Activated naive CD4-positive, alpha-beta T cell treated with anti-CD3 and anti-CD28 coated beads, Interleukin-2, amount 50 U/mL, for 72 hours (primary cell): ENCODE results near the gene MFSD6L. TPM values are rescaled to one million over a fixed set of nuclear protein-coding genes. Genes with fewer than 3 reads are reported as not detected.

Source experiments
- ATAC-seq, 2 donors: fragments of 150-1000 bp; cut with Tn5 transposase; 2 replicates each; pipeline ENCODE4 v1.10.0; 2021; ENCODE audit warnings: mild to moderate bottlenecking in 2 of 2, moderate library complexity in 2 of 2
- DNase-seq, 2 donors: peaks; one replicate each; pipeline ENCODE4 v3.0.0; 2021 to 2022; ENCODE audit warnings: low spot score in 2 of 2
- H3K27ac Mint-ChIP-seq, 2 donors: one replicate each; pipeline ENCODE4 v1.8.0; 2022; ENCODE audit warnings: mild to moderate bottlenecking in 2 of 2, mixed read lengths in 2 of 2
- H3K36me3 Mint-ChIP-seq, 2 donors: one replicate each; pipeline ENCODE4 v1.8.0; 2022; ENCODE audit warnings: mixed read lengths in 2 of 2
- H3K9me3 Mint-ChIP-seq, 2 donors: one replicate each; pipeline ENCODE4 v1.8.0; 2022; ENCODE audit warnings: mixed read lengths in 2 of 2
- total RNA-seq, 2 donors: library from RNA; stranded (reverse); gene quantifications; one replicate each; pipeline ENCODE4 v1.2.3, GENCODE V29; 2022

MFSD6L gene
- total RNA-seq, 2 donors from 2014 or later, result 0.16 to 0.62 TPM

DNA sequence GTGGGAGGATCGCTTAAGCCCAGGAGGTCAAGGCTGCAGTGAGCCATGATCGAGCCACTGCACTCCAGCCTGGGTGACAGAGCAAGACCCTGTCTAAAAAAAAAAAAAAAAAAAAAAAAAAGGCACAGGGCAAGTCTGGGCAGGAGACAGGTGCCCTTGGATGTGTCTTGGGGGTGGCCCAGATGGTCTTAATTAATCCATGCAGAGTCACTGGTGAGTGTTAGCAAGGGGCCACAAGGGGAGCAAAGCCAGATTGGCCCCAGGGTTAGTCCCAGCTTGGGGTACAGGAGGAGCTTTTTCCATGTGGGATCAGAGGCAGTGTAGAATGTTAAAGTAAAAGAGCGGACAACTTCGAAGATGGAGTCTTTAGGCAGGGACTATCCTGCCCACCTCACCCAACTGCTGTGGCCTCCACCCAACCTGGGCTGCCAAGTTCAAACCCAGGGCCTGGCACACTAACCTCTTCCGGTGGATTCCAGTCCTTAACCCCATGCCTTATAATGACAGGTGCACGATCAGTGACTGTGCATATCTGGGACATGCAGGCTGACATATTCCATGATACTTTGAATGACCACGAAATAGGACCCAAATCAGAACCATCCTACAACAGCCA, 32.2 kb upstream of the MFSD6L start:
- H3K36me3 Mint-ChIP-seq, result no peaks in the 10 kb centered on the region
- no peaks in the 10 kb centered on the region for H3K9me3 Mint-ChIP-seq
- no peak for ATAC-seq
- no peak overlapping the region for H3K27ac Mint-ChIP-seq
- DNase-seq, result no peak

DNA sequence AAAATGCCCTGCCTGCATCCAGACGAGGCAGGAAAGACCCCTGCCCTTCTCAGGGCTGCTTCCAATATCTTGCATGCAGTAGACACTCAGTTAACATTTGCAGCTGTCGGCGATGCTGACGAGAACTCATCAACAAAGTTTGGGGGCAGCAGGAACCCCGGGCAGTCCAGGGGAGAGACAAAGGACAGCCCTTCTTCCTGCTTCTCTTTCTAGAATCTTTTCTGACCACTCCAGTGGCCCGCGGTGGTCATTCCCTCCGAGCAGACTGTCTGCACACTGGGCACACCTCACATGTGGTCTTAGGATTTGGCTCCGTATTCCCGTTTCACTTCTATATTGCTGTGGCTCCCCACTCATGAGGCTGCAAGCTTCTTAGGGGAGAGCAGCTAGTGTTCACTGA, 31.0 kb upstream of the MFSD6L start:
- H3K27ac Mint-ChIP-seq, result no peak overlapping the region
- ATAC-seq (no peak), DNase-seq (no peak)
- no peaks in the 10 kb centered on the region for H3K36me3 Mint-ChIP-seq
- no peaks in the 10 kb centered on the region for H3K9me3 Mint-ChIP-seq

DNA sequence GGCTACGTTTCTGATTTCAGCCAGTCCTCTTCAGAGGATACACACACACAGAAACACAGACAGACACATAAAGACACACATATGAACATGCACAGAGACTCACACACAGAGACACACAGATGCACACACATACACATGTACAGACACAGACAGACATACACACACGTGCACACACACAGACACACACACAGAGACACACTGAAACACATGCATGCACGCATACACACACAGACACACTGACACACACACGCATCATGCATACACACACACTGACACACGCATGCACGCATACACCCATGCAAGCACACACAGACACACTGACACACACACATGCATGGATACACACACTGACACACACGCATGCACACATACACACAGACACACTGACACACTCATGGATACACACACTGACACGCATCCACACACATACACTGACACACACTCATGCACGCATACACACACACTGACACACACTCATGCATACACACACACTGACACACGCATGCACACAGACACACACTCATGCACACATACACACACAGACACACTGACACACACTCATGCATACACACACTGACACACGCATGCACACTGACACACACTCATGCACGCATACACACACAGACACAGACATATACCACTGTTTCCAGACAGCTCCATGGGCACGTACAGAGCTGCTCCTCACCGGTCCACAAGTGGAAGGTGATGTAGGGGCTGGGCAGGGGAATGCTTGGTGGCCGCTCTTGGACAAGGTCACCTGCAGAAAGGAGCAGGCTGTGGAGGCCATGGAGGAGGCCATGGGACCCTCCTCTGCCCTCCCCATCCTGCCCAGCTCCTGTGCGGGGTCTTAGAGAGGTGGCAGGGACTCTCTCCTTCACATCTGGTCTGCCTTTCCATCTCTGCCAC, 30.1 kb upstream of the MFSD6L start:
- ATAC-seq, result no peak
- Mint-ChIP-seq H3K27ac (no peak overlapping the region), H3K36me3 (peaks cover 0 to 4% of the 10 kb centered on the region in 2 donors), H3K9me3 (peaks cover 0 to 3% of the 10 kb centered on the region in 2 donors)
- no peak for DNase-seq

DNA sequence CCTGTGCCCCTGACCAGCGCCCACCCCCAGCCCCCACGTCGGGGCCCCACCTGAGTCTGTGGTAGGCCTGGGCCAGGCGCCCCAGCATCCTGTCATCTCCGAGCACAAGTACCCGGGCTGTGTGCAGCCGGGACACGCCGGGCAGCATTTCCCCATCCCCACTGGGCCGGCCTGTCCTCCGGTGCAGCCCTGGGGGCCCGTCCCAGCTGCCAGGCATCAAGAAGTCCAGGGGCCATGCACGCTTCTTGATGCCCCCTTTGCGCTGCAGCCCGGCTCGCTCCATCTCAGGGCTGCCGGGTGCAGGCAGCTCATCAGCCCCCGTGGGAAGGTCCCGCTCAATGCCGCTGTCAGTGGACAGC, 29.3 kb upstream of the MFSD6L start:
- peaks cover 0 to 4% of the 10 kb centered on the region in 2 donors for H3K9me3 Mint-ChIP-seq
- no peak overlapping the region for H3K27ac Mint-ChIP-seq
- peaks cover 0 to 4% of the 10 kb centered on the region in 2 donors for H3K36me3 Mint-ChIP-seq
- ATAC-seq (no peak), DNase-seq (no peak)

- no peak overlapping the region for H3K27ac Mint-ChIP-seq
- DNase-seq (no peak), ATAC-seq (no peak)
- peaks cover 0 to 4% of the 10 kb centered on the region in 2 donors for H3K36me3 Mint-ChIP-seq
- peaks cover 0 to 4% of the 10 kb centered on the region in 2 donors for H3K9me3 Mint-ChIP-seq
These were observed 27.8 kb upstream of the MFSD6L start for GRCh38 chr17:8826808-8827435.

GRCh38 chr17:8825802-8826201, 26.6 kb upstream of the MFSD6L start:
- Mint-ChIP-seq H3K9me3 (peaks cover 0 to 4% of the 10 kb centered on the region in 2 donors), H3K27ac (no peak overlapping the region), H3K36me3 (peaks cover 0 to 4% of the 10 kb centered on the region in 2 donors)
- no peak for DNase-seq
- no peak for ATAC-seq

DNA sequence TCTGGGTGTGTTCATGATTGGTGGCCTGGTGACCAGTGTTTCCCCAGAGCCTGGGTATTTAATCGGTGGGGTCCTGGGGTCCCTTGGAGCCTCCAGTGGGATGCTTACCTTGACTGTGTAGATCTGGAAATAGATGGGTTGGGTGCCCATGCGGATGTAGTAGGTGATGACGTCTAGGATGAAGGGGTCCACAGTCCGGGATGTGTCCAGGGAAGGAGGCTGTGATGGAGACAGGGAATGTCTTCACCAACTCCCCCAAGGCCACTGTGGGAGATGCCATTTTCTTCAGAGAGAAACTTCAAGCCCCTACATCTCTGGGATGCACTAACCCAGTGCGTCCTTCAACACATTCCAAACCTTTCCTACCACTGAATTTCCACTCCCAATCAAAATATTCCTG, 24.1 kb upstream of the MFSD6L start:
- DNase-seq (no peak), ATAC-seq (no peak)
- H3K9me3 Mint-ChIP-seq, result peaks cover 0 to 4% of the 10 kb centered on the region in 2 donors
- H3K36me3 Mint-ChIP-seq, result peaks cover 0 to 4% of the 10 kb centered on the region in 2 donors
- H3K27ac Mint-ChIP-seq, result no peak overlapping the region

- no peak for ATAC-seq
- Mint-ChIP-seq H3K9me3 (peaks cover 0 to 4% of the 10 kb centered on the region in 2 donors), H3K27ac (no peak overlapping the region)
These were observed 23.4 kb upstream of the MFSD6L start for GRCh38 chr17:8822401-8823035.

DNA sequence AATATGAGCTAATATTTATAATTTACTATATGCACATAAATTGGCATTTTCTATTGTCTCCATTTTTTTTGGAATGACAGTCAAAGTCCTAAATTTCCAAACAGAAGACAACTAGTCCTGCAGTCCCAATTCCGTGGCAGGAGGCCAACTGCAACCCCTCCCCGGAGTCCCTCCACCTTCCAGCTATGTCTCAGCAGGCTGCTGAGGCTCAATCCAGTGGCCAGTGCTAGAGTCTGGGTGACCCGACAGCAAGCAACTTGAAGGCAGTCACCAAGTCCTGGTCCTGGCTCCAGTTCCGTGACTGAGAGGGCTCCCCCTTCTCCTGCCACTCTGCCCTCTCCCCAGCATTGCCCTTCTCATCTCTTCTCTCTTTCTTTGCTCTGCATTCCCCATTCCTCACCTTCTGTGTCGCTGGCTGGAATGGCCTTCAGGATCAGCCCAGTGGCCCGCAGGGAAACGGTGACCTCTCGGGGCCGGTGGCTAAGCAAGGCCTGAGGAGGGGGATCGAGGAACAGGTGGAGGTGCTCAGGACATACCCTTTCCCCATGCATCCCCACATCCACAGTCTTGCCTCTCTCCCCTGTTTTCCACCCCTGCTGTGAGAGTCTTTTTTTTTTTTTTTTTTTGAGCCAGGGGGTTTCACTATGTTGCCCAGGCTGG, 22.4 kb upstream of the MFSD6L start:
- Mint-ChIP-seq H3K9me3 (peaks cover 0 to 4% of the 10 kb centered on the region in 2 donors), H3K36me3 (peaks cover 0 to 4% of the 10 kb centered on the region in 2 donors), H3K27ac (peak overlapping the region in 1 of 2 donors; percentile 60)
- ATAC-seq (no peak), DNase-seq (no peak)

More at GRCh38 chr17:8822401-8823035, 23.4 kb upstream of the MFSD6L start:
- peaks cover 0 to 4% of the 10 kb centered on the region in 2 donors for H3K36me3 Mint-ChIP-seq
- DNase-seq, result no peak

DNA sequence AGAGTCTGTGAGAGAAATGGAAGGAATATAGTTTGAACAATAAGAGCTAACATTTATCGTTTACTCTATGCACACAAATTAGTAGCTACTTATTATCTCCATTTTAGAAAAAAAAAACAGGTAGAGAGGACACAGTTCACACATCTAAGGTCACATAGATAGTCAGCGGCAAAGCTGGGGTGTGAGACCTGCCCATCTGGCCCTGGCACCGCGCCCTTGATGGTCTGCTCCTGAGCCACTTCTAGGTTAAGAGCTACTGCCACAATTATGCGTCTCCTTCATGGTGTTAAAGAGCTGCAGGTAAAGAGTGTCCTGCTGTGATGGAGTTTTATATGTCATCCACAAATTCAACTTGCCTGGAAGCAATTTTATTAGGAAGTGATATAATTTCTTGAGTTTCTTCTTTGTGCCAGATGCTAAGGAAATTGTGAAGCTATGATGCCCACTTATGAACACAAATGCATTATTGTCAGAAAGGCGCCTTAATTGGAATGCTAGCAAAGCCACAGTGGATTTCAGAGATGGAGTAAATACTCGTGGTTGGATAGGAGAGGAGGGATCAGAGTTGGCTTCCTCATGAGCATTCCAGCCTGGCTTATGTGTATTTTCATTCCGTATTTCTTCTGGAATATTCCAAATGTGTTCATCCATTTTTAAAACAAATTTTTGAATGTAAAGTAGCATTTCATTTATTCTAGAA, 21.3 kb upstream of the MFSD6L start:
- Mint-ChIP-seq H3K9me3 (peaks cover 0 to 4% of the 10 kb centered on the region in 2 donors), H3K27ac (no peak overlapping the region), H3K36me3 (peaks cover 0 to 4% of the 10 kb centered on the region in 2 donors)
- ATAC-seq, result no peak
- DNase-seq, result no peak

DNA sequence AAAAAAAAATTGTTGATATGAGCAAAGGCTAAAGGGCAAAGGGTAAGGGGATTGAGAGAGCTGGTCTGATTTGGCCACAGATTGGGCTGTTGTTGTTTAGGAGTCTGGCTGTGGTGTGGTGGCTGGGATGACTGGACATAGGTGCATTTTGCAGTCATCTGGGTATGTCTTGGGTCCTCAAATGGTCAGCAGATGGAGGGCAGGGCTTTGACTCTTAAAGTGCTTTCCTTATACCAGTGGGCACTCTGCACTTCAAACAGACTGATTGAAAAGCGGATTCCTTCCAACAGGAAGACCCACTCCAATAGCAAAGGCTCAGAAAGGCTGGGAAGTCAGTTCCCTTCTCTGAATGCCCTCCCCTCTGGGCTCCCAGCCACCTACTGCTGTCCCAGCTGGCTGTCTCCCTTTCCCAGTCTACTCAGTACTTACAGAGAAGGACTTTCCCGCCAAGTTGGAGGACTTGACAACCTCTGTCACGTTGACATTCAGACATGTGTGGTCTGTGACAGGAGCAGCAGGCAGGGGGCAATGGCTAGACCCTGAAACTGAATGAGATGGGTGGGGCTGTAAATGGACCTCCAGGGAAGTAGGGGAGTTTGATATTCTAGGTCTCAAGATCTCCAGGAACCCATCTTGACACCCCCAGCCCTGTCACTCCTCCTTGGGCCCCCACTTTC, 19.6 kb upstream of the MFSD6L start:
- Mint-ChIP-seq H3K36me3 (peaks cover 0 to 1% of the 10 kb centered on the region in 2 donors), H3K27ac (peak overlapping the region in 1 of 2 donors; percentile 83), H3K9me3 (no peaks in the 10 kb centered on the region)
- DNase-seq (no peak), ATAC-seq (no peak)

- Mint-ChIP-seq H3K36me3 (peaks cover under 1 to 6% of the 10 kb centered on the region in 2 donors), H3K9me3 (peaks cover 0 to 2% of the 10 kb centered on the region in 2 donors), H3K27ac (no peak overlapping the region)
- ATAC-seq, result no peak
- DNase-seq, result no peak
These were observed 18.9 kb upstream of the MFSD6L start for GRCh38 chr17:8818047-8818446.

DNA sequence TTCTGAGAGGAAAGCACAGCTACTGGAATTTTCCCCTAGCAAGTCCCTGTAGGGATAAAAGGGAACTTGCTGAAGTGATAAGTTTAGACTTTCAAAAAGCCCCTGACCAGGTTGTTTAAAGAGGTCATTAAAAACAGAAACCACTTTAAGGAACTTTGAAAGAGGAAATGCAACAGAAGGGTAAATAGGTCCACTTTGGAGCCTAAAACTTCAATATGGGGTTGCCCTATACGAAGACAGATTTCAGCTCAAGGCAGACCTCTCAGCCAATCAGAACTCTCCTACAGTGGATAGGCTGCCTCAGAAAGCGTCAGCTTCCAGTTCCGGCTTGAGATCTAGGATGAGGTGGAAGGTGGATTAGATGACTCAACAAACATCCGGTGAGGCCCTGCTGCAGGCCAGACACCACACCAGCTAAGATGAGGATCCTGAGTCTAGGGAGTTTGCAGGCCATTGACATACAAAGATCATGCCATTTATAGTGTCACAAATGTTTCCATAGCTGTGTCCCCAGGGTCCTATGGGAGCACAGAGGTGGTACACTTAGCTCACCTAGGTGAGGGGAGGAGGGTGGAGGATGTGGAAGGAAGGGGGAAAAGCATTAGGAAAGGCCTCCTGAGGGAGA, 7.9 kb upstream of the MFSD6L start:
- peaks cover 23 to 24% of the 10 kb centered on the region in 2 donors for H3K9me3 Mint-ChIP-seq
- DNase-seq, result no peak
- peak overlapping the region in 1 of 2 donors; percentile 62 for H3K27ac Mint-ChIP-seq
- peaks cover 10 to 35% of the 10 kb centered on the region in 2 donors for H3K36me3 Mint-ChIP-seq
- ATAC-seq, result no peak

GRCh38 chr17:8806253-8806925, 7.2 kb upstream of the MFSD6L start:
- Mint-ChIP-seq H3K36me3 (peaks cover 4 to 29% of the 10 kb centered on the region in 2 donors), H3K9me3 (peaks cover 17 to 18% of the 10 kb centered on the region in 2 donors), H3K27ac (no peak overlapping the region)
- ATAC-seq, result no peak
- no peak for DNase-seq
